SK-N-SH (cell line): ENCODE results near the gene IFNLR1. TPM values are rescaled to one million over a fixed set of nuclear protein-coding genes. Genes with fewer than 3 reads are reported as not detected.

ENCODE experiments used
- CTCF ChIA-PET: fragments of 300-600, 350-600 bp; formaldehyde crosslinking; extraction: SDS; loops from one replicate; lab custom pipeline; 2021; lab: Yijun Ruan, JAX
- POLR2A ChIA-PET: fragments of 350-600 bp; sonication (Branson Sonifier 250); formaldehyde crosslinking; extraction: SDS; loops from one replicate; lab custom pipeline; 2020; ENCODE audit warnings: antibody characterized with exemption, inconsistent platforms; lab: Yijun Ruan, JAX
- DNase-seq: peaks from one replicate; pipeline ENCODE4 v3.0.0; 2012
- H2AFZ ChIP-seq: fragments of 200-600 bp; sonication (generic); 2 replicates; pipeline ENCODE4 v1.8.1; 2016; ENCODE audit warnings: antibody characterized with exemption, mild to moderate bottlenecking, low read depth
- H3F3A ChIP-seq: fragments of 200-600 bp; sonication (generic); replicated peaks from 2 replicates; pipeline ENCODE3; 2016; ENCODE audit warnings: antibody characterized with exemption, mild to moderate bottlenecking; ENCODE audit not compliant: insufficient read depth
- H3K27ac ChIP-seq, 2 experiments: fragments of 200-500 bp in 1 of 2; fragments of 200-600 bp in 1 of 2; sonication (Bioruptor generic) in 1 of 2; sonication (generic), shearing (Covaris generic) in 1 of 2; 2 replicates each; pipeline versions ENCODE4 v1.5.1 to v1.6.1; 2014 to 2016; ENCODE audit warnings: low read depth in 2 of 2, inconsistent platforms in 1 of 2, low read length in 1 of 2, mild to moderate bottlenecking in 1 of 2, mixed read lengths in 1 of 2
- H3K27me3 ChIP-seq: fragments of 200-600 bp; sonication (generic), shearing (Covaris generic); 2 replicates; pipeline ENCODE4 v1.6.1; 2016; ENCODE audit warnings: mixed run types; ENCODE audit not compliant: insufficient read depth
- H3K36me3 ChIP-seq, 2 experiments: fragments of 200-500 bp in 1 of 2; fragments of 200-600 bp in 1 of 2; sonication (Bioruptor generic) in 1 of 2; sonication (generic) in 1 of 2; replicated peaks in 1 of 2; 2 replicates each; pipeline versions ENCODE3 to v1.5.1; 2014 to 2016; ENCODE audit warnings: low read length in 1 of 2, mild to moderate bottlenecking in 1 of 2; ENCODE audit not compliant: insufficient read depth in 2 of 2, control insufficient read depth in 1 of 2
- H3K4me1 ChIP-seq, 2 experiments: fragments of 200-500 bp in 1 of 2; fragments of 200-600 bp in 1 of 2; sonication (Bioruptor generic) in 1 of 2; sonication (generic), shearing (Covaris generic) in 1 of 2; 2 replicates each; pipeline versions ENCODE4 v1.5.1 to v1.6.1; 2014 to 2016; ENCODE audit warnings: low read depth in 1 of 2, low read length in 1 of 2, mixed run types in 1 of 2; ENCODE audit not compliant: insufficient read depth in 2 of 2, control insufficient read depth in 1 of 2
- H3K4me2 ChIP-seq: fragments of 200-600 bp; sonication (generic), shearing (Covaris generic); 2 replicates; pipeline ENCODE4 v1.6.1; 2017; ENCODE audit warnings: mixed run types
- H3K4me3 ChIP-seq, 2 experiments: fragments of 200-500 bp in 1 of 2; fragments of 200-600 bp in 1 of 2; sonication (Bioruptor generic) in 1 of 2; sonication (generic), shearing (Covaris generic) in 1 of 2; 2 replicates each; pipeline versions ENCODE4 v1.5.1 to v1.8.1; 2014 to 2016; ENCODE audit warnings: low read depth in 2 of 2, inconsistent platforms in 1 of 2, low read length in 1 of 2, mild to moderate bottlenecking in 1 of 2, mixed read lengths in 1 of 2, moderate library complexity in 1 of 2
- H3K79me2 ChIP-seq: fragments of 200-600 bp; sonication (generic); 2 replicates; pipeline ENCODE4 v1.8.1; 2017; ENCODE audit warnings: mild to moderate bottlenecking; ENCODE audit not compliant: insufficient read depth
- H3K9ac ChIP-seq: fragments of 200-600 bp; sonication (generic); 2 replicates; pipeline ENCODE4 v1.6.1; 2017; ENCODE audit warnings: mixed run types
- H3K9me2 ChIP-seq: fragments of 200-600 bp; sonication (generic); 2 replicates; pipeline ENCODE4 v1.6.1; 2017; ENCODE audit warnings: mixed run types
- H3K9me3 ChIP-seq: fragments of 200-600 bp; sonication (generic); 2 replicates; pipeline ENCODE4 v1.6.1; 2017; ENCODE audit warnings: mixed run types, mild to moderate bottlenecking, moderate library complexity
- H4K20me1 ChIP-seq: fragments of 200-600 bp; sonication (generic); 2 replicates; pipeline ENCODE4 v1.6.1; 2017; ENCODE audit warnings: mild to moderate bottlenecking, mixed run types; ENCODE audit not compliant: insufficient read depth
- ELF1 ChIP-seq: IDR thresholded peaks from 2 replicates; pipeline ENCODE4 v1.4.0; 2012
- JUND ChIP-seq: IDR thresholded peaks from 2 replicates; pipeline ENCODE4 v1.4.0; 2012
- MAX ChIP-seq: IDR thresholded peaks from 2 replicates; pipeline ENCODE4 v1.4.0; 2012; ENCODE audit warnings: low read depth
- POLR2AphosphoS5 ChIP-seq: IDR thresholded peaks from 2 replicates; pipeline ENCODE4 v1.6.1; 2012; ENCODE audit warnings: low read depth, low read length
- RCOR1 ChIP-seq: fragments of 150-350 bp; IDR thresholded peaks from 2 replicates; pipeline ENCODE4 v1.6.1; 2017; ENCODE audit warnings: antibody characterized with exemption, low read length
- REST ChIP-seq: IDR thresholded peaks from 2 replicates; pipeline ENCODE4 v1.6.1; 2012; ENCODE audit warnings: mild to moderate bottlenecking, low read depth, low read length, moderate library complexity
- RXRA ChIP-seq: IDR thresholded peaks from 2 replicates; pipeline ENCODE4 v1.4.0; 2012; ENCODE audit warnings: low read depth, mild to moderate bottlenecking, borderline replicate concordance
- SIN3A ChIP-seq: IDR thresholded peaks from 2 replicates; pipeline ENCODE4 v1.6.1; 2012; ENCODE audit warnings: low read depth, mild to moderate bottlenecking, low read length, moderate library complexity, borderline replicate concordance
- TCF12 ChIP-seq: IDR thresholded peaks from 2 replicates; pipeline ENCODE4 v1.4.0; 2012
- TEAD4 ChIP-seq: IDR thresholded peaks from 2 replicates; pipeline ENCODE4 v1.4.0; 2012; ENCODE audit warnings: mild to moderate bottlenecking, borderline replicate concordance; ENCODE audit not compliant: insufficient read depth
- USF1 ChIP-seq: IDR thresholded peaks from 2 replicates; pipeline ENCODE4 v1.4.0; 2012; ENCODE audit warnings: low read depth, borderline replicate concordance
- ZBTB33 ChIP-seq: IDR thresholded peaks from 2 replicates; pipeline ENCODE4 v1.4.0; 2012; ENCODE audit warnings: low read depth, borderline replicate concordance
- WGBS: methylation state at CpG from one replicate; pipeline ENCODE4 v1.1.6; 2017; ENCODE audit warnings: low lambda C conversion rate; 5-methylcytosine and 5-hydroxymethylcytosine counted together
- polyA plus RNA-seq, 3 experiments: library from polyadenylated mRNA; depleted of rRNA; stranded (reverse); fragments of >200 nt; gene quantifications; 2 replicates each; pipeline ENCODE4 v1.2.3, GENCODE V29; 2012

IFNLR1 gene
- polyA plus RNA-seq, 1 of the 3 experiments (the other 2 are of a cell fraction) = 0.30 TPM

- Histone ChIP-seq H3K27ac (no peak overlapping the region), H3K4me3 (no peak overlapping the region), H3K9me2 (no peaks in the 10 kb centered on the region), H4K20me1 (no peaks in the 10 kb centered on the region), H2AFZ (no peak overlapping the region), H3K4me2 (no peak overlapping the region), H3K79me2 (no peaks in the 10 kb centered on the region), H3K4me1 (peaks cover 0 to 5% of the 10 kb centered on the region in 2 experiments; a peak in 1 of 4 replicates), H3F3A (no peaks in the 10 kb centered on the region), H3K36me3 (no peaks in the 10 kb centered on the region), H3K9ac (no peak overlapping the region), H3K27me3 (peaks cover 4% of the 10 kb centered on the region; the same call in 1 of the 2 replicates), H3K9me3 (no peaks in the 10 kb centered on the region)
- ChIA-PET CTCF (interaction anchor here (2.7 to 8.3 kb wide), 3 partner anchors 10 to 201 kb away, joined by 11 to 80 read pairs (median 17); no protein-coding TSS in a partner anchor), POLR2A (no interaction called here)
- TF ChIP-seq POLR2AphosphoS5 (no peak), TEAD4 (no peak), TCF12 (no peak), MAX (no peak), REST (no peak), RCOR1 (no peak), SIN3A (no peak), JUND (no peak)
- no peak for DNase-seq
- WGBS = 70% methylated on average over 5 of the region's 5 CpGs
Observed at GRCh38 chr1:24191860-24192259, 4.8 kb upstream of the IFNLR1 start.

- DNase-seq = no peak
- Histone ChIP-seq H3K4me2 (no peak overlapping the region), H3K9me3 (no peaks in the 10 kb centered on the region), H3K27me3 (peaks cover 4% of the 10 kb centered on the region; the same call in 1 of the 2 replicates), H4K20me1 (no peaks in the 10 kb centered on the region), H3F3A (no peaks in the 10 kb centered on the region), H3K4me3 (no peak overlapping the region), H3K9ac (no peak overlapping the region), H3K36me3 (no peaks in the 10 kb centered on the region), H3K4me1 (peaks cover 0 to 5% of the 10 kb centered on the region in 2 experiments; a peak in 1 of 4 replicates), H3K27ac (no peak overlapping the region), H3K9me2 (no peaks in the 10 kb centered on the region), H3K79me2 (no peaks in the 10 kb centered on the region), H2AFZ (no peak overlapping the region)
- POLR2A ChIA-PET = no interaction called here
- CTCF ChIA-PET = interaction anchor here (0.6 to 8.3 kb wide), 7 partner anchors 8 to 209 kb away, joined by 3 to 80 read pairs (median 12); no protein-coding TSS in a partner anchor
- 92% methylated on average over 3 of the region's 3 CpGs for WGBS
- TF ChIP-seq ELF1 (no peak), RXRA (no peak), ZBTB33 (no peak), USF1 (no peak)
Observed at GRCh38 chr1:24190983-24191461, 3.9 kb upstream of the IFNLR1 start.
